Ascending aorta (tissue), 2 donors: ENCODE results near the gene MORN3. TPM values are rescaled to one million over a fixed set of nuclear protein-coding genes. Genes with fewer than 3 reads are reported as not detected.

ENCODE experiments used
- DNase-seq, 2 donors: peaks; one replicate each; pipeline ENCODE4 v3.0.0-alpha.2; 2019; ENCODE audit warnings: low spot score in 2 of 2
- H3K27ac ChIP-seq, 2 donors: fragments of 200-600 bp; sonication (generic); one replicate each; pipeline ENCODE4 v1.5.1; 2016 to 2017; ENCODE audit warnings: mild to moderate bottlenecking in 1 of 2
- H3K27me3 ChIP-seq: fragments of 200-600 bp; sonication (generic); one replicate; pipeline ENCODE4 v1.5.1; 2017
- H3K36me3 ChIP-seq, 2 donors: fragments of 200-600 bp; sonication (generic); one replicate each; pipeline ENCODE4 v1.5.1; 2016
- H3K4me1 ChIP-seq, 2 donors: fragments of 200-600 bp; sonication (generic); one replicate each; pipeline ENCODE4 v1.5.1; 2016 to 2017; ENCODE audit warnings: mild to moderate bottlenecking in 1 of 2
- H3K4me3 ChIP-seq, 2 donors: fragments of 200-600 bp; sonication (generic); one replicate each; pipeline ENCODE4 v1.5.1; 2016 to 2017; ENCODE audit warnings: mild to moderate bottlenecking in 1 of 2
- H3K9me3 ChIP-seq, 2 donors: fragments of 200-600 bp; sonication (generic); one replicate each; pipeline ENCODE4 v1.5.1; 2016
- intact Hi-C: fragments of 100-400 bp; cut with DNase I; formaldehyde crosslinking; loops from one replicate; pipeline ENCODE4 v1.15.1; 2023
- total RNA-seq: library from RNA; depleted of rRNA; stranded (reverse); fragments of >200 nt; gene quantifications from one replicate; pipeline ENCODE4 v1.1.0, GENCODE V29; 2016
- TF ChIP-seq, protein P1 (sequence below), 3 experiments: fragments of 200-600 bp in 2 of 3; fragments of 450-650 bp in 1 of 3; sonication (generic) in 2 of 3; IDR thresholded peaks; one replicate each; pipeline ENCODE4 v1.5.1; 2016 to 2019; ENCODE audit warnings: antibody characterized with exemption in 3 of 3, mild to moderate bottlenecking in 1 of 3, moderate library complexity in 1 of 3

Gene MORN3
- total RNA-seq, 1 donor from 2014 or later: not detected

GRCh38 chr12:121628037-121628436 is 41.4 kb downstream of the MORN3 start:
- TF ChIP-seq, protein P1, sequence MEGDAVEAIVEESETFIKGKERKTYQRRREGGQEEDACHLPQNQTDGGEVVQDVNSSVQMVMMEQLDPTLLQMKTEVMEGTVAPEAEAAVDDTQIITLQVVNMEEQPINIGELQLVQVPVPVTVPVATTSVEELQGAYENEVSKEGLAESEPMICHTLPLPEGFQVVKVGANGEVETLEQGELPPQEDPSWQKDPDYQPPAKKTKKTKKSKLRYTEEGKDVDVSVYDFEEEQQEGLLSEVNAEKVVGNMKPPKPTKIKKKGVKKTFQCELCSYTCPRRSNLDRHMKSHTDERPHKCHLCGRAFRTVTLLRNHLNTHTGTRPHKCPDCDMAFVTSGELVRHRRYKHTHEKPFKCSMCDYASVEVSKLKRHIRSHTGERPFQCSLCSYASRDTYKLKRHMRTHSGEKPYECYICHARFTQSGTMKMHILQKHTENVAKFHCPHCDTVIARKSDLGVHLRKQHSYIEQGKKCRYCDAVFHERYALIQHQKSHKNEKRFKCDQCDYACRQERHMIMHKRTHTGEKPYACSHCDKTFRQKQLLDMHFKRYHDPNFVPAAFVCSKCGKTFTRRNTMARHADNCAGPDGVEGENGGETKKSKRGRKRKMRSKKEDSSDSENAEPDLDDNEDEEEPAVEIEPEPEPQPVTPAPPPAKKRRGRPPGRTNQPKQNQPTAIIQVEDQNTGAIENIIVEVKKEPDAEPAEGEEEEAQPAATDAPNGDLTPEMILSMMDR (IDR thresholded peaks at IDR 0.05): no peak
- Histone ChIP-seq H3K9me3 (no peaks in the 10 kb centered on the region), H3K4me3 (peak overlapping the region; percentile 77 to 81), H3K27me3 (no peaks in the 10 kb centered on the region), H3K36me3 (no peaks in the 10 kb centered on the region), H3K27ac (peak overlapping the region in 1 of 2 donors; percentile 82), H3K4me1 (peaks cover 0 to 14% of the 10 kb centered on the region in 2 donors)
- intact Hi-C loops: loop anchor here (5.0 kb wide), 1 partner anchor 174 kb away; the partner anchor contains the start of gene SETD1B
- no peak for DNase-seq

DNA sequence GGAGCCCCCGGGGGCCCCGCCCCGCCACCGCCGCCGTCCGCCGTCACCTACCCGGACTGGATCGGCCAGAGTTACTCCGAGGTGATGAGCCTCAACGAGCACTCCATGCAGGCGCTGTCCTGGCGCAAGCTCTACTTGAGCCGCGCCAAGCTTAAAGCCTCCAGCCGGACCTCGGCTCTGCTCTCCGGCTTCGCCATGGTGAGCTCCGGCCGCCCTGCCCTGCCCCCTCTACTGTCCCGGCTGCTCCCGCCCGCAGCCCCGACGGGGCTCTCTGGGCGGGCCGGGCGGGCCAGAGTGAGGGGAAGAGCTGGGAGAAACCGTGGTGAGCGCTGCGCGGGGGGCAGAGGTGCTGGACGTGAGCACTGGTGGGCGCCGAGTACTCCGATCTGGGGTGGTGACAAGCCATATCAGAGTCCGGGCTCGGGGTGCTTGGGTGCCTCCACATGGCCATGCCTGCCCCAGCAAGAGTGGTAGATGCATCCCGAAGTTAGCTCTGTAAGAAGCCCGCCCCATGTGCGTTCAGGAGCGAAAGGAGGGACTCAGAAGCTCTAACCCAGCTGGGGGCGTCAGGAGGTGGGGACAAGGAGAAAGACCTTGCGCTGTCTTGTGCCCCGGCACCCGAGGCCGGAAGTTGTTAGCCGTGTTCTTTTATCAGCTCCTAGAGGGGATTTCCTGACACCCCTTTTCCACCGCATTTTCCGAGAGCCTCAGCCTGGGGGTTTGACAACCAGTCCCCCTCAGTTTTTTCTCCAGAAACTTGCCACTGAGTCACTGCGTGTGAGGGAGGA is 42.4 kb downstream of the MORN3 start:
- Histone ChIP-seq H3K4me1 (peaks cover 0 to 14% of the 10 kb centered on the region in 2 donors), H3K27me3 (no peaks in the 10 kb centered on the region), H3K4me3 (peak overlapping the region; percentile 77 to 81), H3K9me3 (no peaks in the 10 kb centered on the region), H3K36me3 (no peaks in the 10 kb centered on the region), H3K27ac (peak overlapping the region; percentile 82 to 88)
- intact Hi-C loops: loop anchor here (1.0 to 5.0 kb wide), 6 partner anchors 46 to 175 kb away; partner anchors contain the start of genes KDM2B and SETD1B
- TF ChIP-seq, protein P1 (IDR thresholded peaks at IDR 0.05): peak in 2 of 3 experiments; percentile 11 to 26
- DNase-seq: peak; percentile 24 to 79

DNA sequence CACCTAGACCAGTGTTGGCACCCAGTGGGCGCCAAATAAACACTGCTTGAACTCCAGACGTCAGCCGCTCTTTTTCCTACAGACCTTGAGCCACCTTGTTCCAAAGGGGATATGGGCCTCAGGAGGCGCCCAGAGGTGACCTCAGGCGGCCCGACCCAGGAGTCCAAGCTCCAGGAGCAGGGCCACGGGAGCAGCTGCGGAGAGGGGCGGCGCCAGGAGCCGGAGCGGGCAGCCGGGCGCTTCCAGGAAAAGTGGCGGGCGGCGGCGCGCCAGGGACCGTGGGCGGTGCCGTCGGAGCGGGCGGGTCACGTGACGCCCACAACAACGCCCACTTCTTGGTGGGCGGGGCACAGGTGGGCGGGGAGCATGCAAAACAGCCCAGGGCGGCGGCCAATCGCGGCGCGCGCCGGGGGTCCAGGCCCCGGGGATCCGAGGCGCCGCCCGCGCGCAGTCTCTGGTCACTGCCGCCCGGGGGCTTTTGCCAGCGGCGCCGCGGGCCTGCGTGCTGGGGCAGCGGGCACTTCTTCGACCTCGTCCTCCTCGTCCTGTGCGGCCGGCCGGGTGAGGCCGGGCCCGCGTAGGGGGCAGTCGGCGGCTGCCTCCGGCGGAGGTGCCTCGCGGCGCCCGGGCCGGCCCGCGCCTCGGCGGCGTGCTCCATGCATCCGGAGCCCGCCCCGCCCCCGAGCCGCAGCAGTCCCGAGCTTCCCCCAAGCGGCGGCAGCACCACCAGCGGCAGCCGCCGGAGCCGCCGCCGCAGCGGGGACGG is 43.2 kb downstream of the MORN3 start, which contains the start of gene ORAI1:
Gene ORAI1 (plus strand): TSS at position 444 of the 766 bp plus-strand sequence.
- Histone ChIP-seq H3K36me3 (no peaks in the 10 kb centered on the region), H3K27ac (peak within 1 kb of the TSS; percentile 82 to 88), H3K4me3 (peak within 1 kb of the TSS; percentile 77 to 81), H3K9me3 (no peaks in the 10 kb centered on the region), H3K4me1 (peaks cover 0 to 14% of the 10 kb centered on the region in 2 donors), H3K27me3 (no peaks in the 10 kb centered on the region)
- peak; percentile 80 to 98 for DNase-seq
- TF ChIP-seq, protein P1 (IDR thresholded peaks at IDR 0.05): peak in 1 of 3 experiments; percentile 72
- intact Hi-C loops: loop anchor here (1.0 to 5.0 kb wide), 6 partner anchors 45 to 176 kb away; partner anchors contain the start of genes KDM2B and SETD1B

DNA sequence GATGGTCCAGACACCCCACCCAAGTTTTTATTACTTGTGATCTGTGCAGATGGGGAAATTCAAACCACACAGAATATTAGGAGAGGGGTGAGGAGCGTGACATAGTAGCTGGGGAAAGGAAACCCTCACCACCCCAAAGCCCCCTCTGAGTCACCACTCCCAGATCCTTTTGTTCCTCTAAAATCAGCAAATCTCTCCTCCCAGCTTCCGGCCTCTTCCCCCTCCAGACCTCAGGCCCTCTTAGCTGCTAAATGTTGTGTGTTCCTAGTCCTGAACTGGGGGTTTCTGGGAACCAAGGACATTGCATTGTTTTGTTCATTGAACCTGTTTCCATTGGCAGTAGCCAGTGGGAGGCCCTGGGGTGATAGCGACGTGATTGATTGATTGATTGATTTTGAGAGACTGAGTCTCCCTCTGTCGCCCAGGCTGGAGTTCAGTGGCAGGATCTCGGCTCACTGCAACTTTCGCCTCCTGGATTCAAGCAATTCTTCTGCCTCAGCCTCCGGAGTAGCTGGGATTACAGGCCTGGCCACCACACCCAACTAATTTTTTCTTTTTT is 49.0 kb downstream of the MORN3 start:
- no peaks in the 10 kb centered on the region for H3K9me3 ChIP-seq
- intact Hi-C loops: no loop called here
- H3K4me1 ChIP-seq: peaks cover 0 to 7% of the 10 kb centered on the region in 2 donors
- no peak for DNase-seq
- peak overlapping the region in 1 of 2 donors; percentile 58 for H3K27ac ChIP-seq
- TF ChIP-seq, protein P1 (IDR thresholded peaks at IDR 0.05): no peak
- no peak overlapping the region for H3K4me3 ChIP-seq
- H3K27me3 ChIP-seq: no peaks in the 10 kb centered on the region
- H3K36me3 ChIP-seq: no peaks in the 10 kb centered on the region

DNA sequence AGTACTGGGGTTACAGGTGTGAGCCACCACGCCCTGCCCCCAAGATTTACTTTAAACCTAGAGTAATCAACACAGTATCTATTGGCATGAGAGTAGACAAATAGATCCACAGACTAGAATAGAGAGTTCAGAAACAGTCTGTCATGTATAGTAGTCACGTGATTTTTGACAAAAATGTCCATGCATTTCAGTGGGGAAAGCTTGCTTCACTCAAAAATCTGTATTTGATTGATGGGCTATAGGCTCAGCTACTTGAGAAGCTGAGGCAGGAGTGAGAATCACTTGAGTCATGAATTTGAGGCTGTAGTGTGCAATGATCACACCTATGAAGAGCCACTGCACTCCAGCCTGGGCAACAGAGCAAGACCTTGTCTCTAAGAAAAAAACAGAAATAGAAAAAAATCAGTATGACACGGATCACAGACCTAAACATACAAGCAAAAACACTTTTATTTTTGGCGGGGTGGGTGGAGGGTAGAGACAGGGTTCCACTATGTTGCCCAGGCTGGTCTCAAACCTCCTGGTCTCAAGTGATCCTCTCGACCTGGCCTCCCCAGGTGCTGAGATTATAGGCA is 50.7 kb downstream of the MORN3 start:
- intact Hi-C loops: no loop called here
- H3K4me3 ChIP-seq: no peak overlapping the region
- no peaks in the 10 kb centered on the region for H3K36me3 ChIP-seq
- peaks cover 0 to 4% of the 10 kb centered on the region in 2 donors for H3K4me1 ChIP-seq
- no peaks in the 10 kb centered on the region for H3K9me3 ChIP-seq
- H3K27me3 ChIP-seq: no peaks in the 10 kb centered on the region
- no peak overlapping the region for H3K27ac ChIP-seq
- TF ChIP-seq, protein P1 (IDR thresholded peaks at IDR 0.05): no peak
- DNase-seq: no peak
